K562 (cell line): ENCODE data around the gene DAO. TPM values are rescaled to one million over a fixed set of nuclear protein-coding genes. Genes with fewer than 3 reads are reported as not detected.
A peak's percentile ranks its signal among the peaks of the same experiment; 100 is the strongest.

Experiments used
- ATAC-seq: fragments of 200-7000 bp; cut with Tn5 transposase; 3 replicates; pipeline ENCODE4 v1.9.1; 2020; ENCODE audit warnings: moderate library complexity
- BruUV-seq: library from RNA; stranded (reverse); fragments of 400-500 nt; replicated peaks from 2 replicates; lab custom pipeline; 2021; lab: Mats Ljungman, UMichigan
- CTCF ChIA-PET: fragments of 300-600 bp; formaldehyde crosslinking; extraction: SDS; loops from one replicate; lab custom pipeline; 2021; ENCODE audit warnings: low intra/inter-chr PET ratio; lab: Yijun Ruan, JAX
- POLR2A ChIA-PET: fragments of 300-600, 350-650 bp; sonication (Branson Sonifier 250); formaldehyde crosslinking; extraction: SDS; loops from one replicate; lab custom pipeline; 2021; ENCODE audit warnings: antibody characterized with exemption, inconsistent platforms; lab: Yijun Ruan, JAX
- DNase-seq, 4 experiments: peaks; one replicate each; pipeline versions ENCODE4 v3.0.0 to v3.0.0-alpha.2; 2011 to 2018; ENCODE audit warnings: low spot score in 3 of 4, mixed read lengths in 3 of 4; ENCODE audit errors: extremely low read depth in 1 of 4
- FAIRE-seq: peaks from 2 replicates; lab custom pipeline; 2011; peaks lifted over from hg19 to GRCh38; lab: Jason Lieb, UNC
- H2AFZ ChIP-seq: 2 replicates; pipeline ENCODE4 v1.6.0; 2011; ENCODE audit warnings: low read depth, low read length, control low read depth, inconsistent platforms
- H3K27ac ChIP-seq: fragments of 200-600 bp; 3 replicates; pipeline ENCODE4 v1.8.0; 2011; ENCODE audit warnings: low read depth, mild to moderate bottlenecking, control low read depth, inconsistent platforms, low read length, moderate library complexity, mixed read lengths; ENCODE audit errors: extremely low read depth
- H3K27me3 ChIP-seq, 2 experiments: fragments of 300-600 bp in 1 of 2; 2 replicates in 1 of 2; 3 replicates in 1 of 2; pipeline versions ENCODE4 v1.6.0 to v1.8.0; 2011; ENCODE audit warnings: inconsistent platforms in 2 of 2, low read length in 2 of 2, mild to moderate bottlenecking in 1 of 2, mixed read lengths in 1 of 2, moderate library complexity in 1 of 2; ENCODE audit not compliant: control insufficient read depth in 2 of 2, insufficient read depth in 2 of 2
- H3K36me3 ChIP-seq: fragments of 300-600 bp; 3 replicates; pipeline ENCODE4 v1.8.0; 2011; ENCODE audit warnings: mild to moderate bottlenecking, low read length, inconsistent platforms; ENCODE audit not compliant: control insufficient read depth, insufficient read depth
- H3K4me1 ChIP-seq, 2 experiments: fragments of 200-600 bp in 1 of 2; replicated peaks in 1 of 2; 2 replicates in 1 of 2; 3 replicates in 1 of 2; pipeline versions ENCODE4 v1.5.1 to v1.8.0; 2011; ENCODE audit warnings: inconsistent platforms in 2 of 2, low read length in 2 of 2, mild to moderate bottlenecking in 1 of 2, mixed read lengths in 1 of 2, moderate library complexity in 1 of 2; ENCODE audit not compliant: control insufficient read depth in 2 of 2, insufficient read depth in 2 of 2
- H3K4me2 ChIP-seq: 2 replicates; pipeline ENCODE4 v1.6.1; 2011; ENCODE audit warnings: low read length, control low read depth, inconsistent platforms, mixed read lengths; ENCODE audit not compliant: insufficient read depth
- H3K4me3 ChIP-seq: fragments of 200-600 bp; sonication (generic), shearing (Covaris generic); 2 replicates; pipeline ENCODE4 v1.5.1; 2016; ENCODE audit warnings: control low read depth, inconsistent platforms
- H3K79me2 ChIP-seq: fragments of 200-600 bp; 3 replicates; pipeline ENCODE4 v1.8.0; 2011; ENCODE audit warnings: low read length, inconsistent platforms; ENCODE audit not compliant: control insufficient read depth, insufficient read depth
- H3K9ac ChIP-seq, 2 experiments: 2 replicates each; pipeline versions ENCODE4 v1.6.0 to v1.6.1; 2011; ENCODE audit warnings: low read depth in 2 of 2, low read length in 2 of 2, control low read depth in 1 of 2, inconsistent platforms in 1 of 2, mild to moderate bottlenecking in 1 of 2, mixed read lengths in 1 of 2; ENCODE audit not compliant: insufficient read depth in 1 of 2
- H3K9me1 ChIP-seq: one replicate; pipeline ENCODE4 v1.6.0; 2011; ENCODE audit warnings: inconsistent platforms, mild to moderate bottlenecking, low read length, moderate library complexity; ENCODE audit not compliant: control insufficient read depth, insufficient read depth
- H3K9me3 ChIP-seq: replicated peaks from 2 replicates; pipeline ENCODE4 v1.5.1; 2011; ENCODE audit warnings: low read depth, low read length, inconsistent platforms; ENCODE audit not compliant: control insufficient read depth, insufficient read depth
- H4K20me1 ChIP-seq: replicated peaks from 2 replicates; pipeline ENCODE4 v1.6.1; 2011; ENCODE audit warnings: low read length, inconsistent platforms, mixed read lengths; ENCODE audit not compliant: control insufficient read depth, insufficient read depth
- ARHGAP35 ChIP-seq: fragments of 450-650 bp; IDR thresholded peaks from 2 replicates; pipeline ENCODE4 v1.6.1; 2018; ENCODE audit not compliant: partially characterized antibody
- BACH1 ChIP-seq: fragments of 200-800 bp; sonication (Bioruptor generic); IDR thresholded peaks from 2 replicates; pipeline ENCODE4 v1.6.1; 2016; ENCODE audit warnings: missing genetic modification characterization, missing compliant biosample characterization
- CREB1 ChIP-seq, 2 experiments: sonication (generic) in 1 of 2; formaldehyde crosslinking in 1 of 2; IDR thresholded peaks; 2 replicates each; pipeline versions ENCODE4 v1.6.1 to v1.8.0; 2012 to 2022; ENCODE audit warnings: inconsistent platforms in 1 of 2, mild to moderate bottlenecking in 1 of 2, missing genetic modification reagents in 1 of 2, moderate library complexity in 1 of 2
- GABPB2 ChIP-seq: fragments of 250-450 bp; sonication (Bioruptor Pico); conservative IDR thresholded peaks from 2 replicates; pipeline ENCODE4 v1.5.1; 2021; ENCODE audit warnings: mild to moderate bottlenecking
- HDGF ChIP-seq: fragments of 450-650 bp; IDR thresholded peaks from 2 replicates; pipeline ENCODE4 v1.6.1; 2016
- IRF2 ChIP-seq: sonication (generic); formaldehyde crosslinking; IDR thresholded peaks from 2 replicates; pipeline ENCODE4 v1.8.1; 2022; ENCODE audit warnings: mild to moderate bottlenecking, missing genetic modification reagents
- NCOA1 ChIP-seq: fragments of 450-650 bp; IDR thresholded peaks from 2 replicates; pipeline ENCODE4 v1.6.1; 2016; ENCODE audit warnings: low read depth
- PCBP1 ChIP-seq: fragments of 200-400 bp; formaldehyde crosslinking; IDR thresholded peaks from 2 replicates; pipeline ENCODE4 v1.6.1; 2018; ENCODE audit warnings: mild to moderate bottlenecking, low read depth, low read length; ENCODE audit not compliant: poor library complexity, severe bottlenecking
- RBBP5 ChIP-seq: fragments of 200-600 bp; sonication (generic); IDR thresholded peaks from 2 replicates; pipeline ENCODE4 v1.6.1; 2012; ENCODE audit warnings: borderline replicate concordance, mild to moderate bottlenecking, low read length, control low read depth, inconsistent platforms; ENCODE audit not compliant: insufficient read depth, poor library complexity, severe bottlenecking
- RUNX1 ChIP-seq: sonication (generic); IDR thresholded peaks from 2 replicates; pipeline ENCODE4 v1.6.1; 2016; ENCODE audit warnings: antibody characterized with exemption, low read depth
- ZKSCAN1 ChIP-seq: fragments of 150-350 bp; IDR thresholded peaks from 2 replicates; pipeline ENCODE4 v1.6.1; 2016; ENCODE audit warnings: low read depth, low read length
- ZNF398 ChIP-seq: fragments of 250-450 bp; sonication (Bioruptor Pico); IDR thresholded peaks from 2 replicates; pipeline ENCODE4 v1.8.0; 2021; ENCODE audit warnings: moderate library complexity, mild to moderate bottlenecking, inconsistent platforms
- ZNF695 ChIP-seq: fragments of 450-650 bp; formaldehyde crosslinking; IDR thresholded peaks from 2 replicates; pipeline ENCODE4 v1.4.0; 2020; ENCODE audit warnings: mild to moderate bottlenecking, moderate library complexity
- WGBS: fragments of 100-300 bp; shearing (Covaris generic); methylation state at CpG from one replicate; pipeline ENCODE4 v1.1.6; 2016; ENCODE audit warnings: low coverage, mixed read lengths; ENCODE audit not compliant: insufficient coverage; ENCODE audit errors: missing lambda C conversion rate; 5-methylcytosine and 5-hydroxymethylcytosine counted together
- in situ Hi-C: fragments of 300-500 bp; cut with MboI; formaldehyde crosslinking; loops from 4 replicates; pipeline ENCODE4 v1.15.0; 2018; ENCODE audit warnings: inconsistent platforms, mixed read lengths
- intact Hi-C: fragments of 100-400 bp; cut with micrococcal nuclease; formaldehyde crosslinking; loops from 2 replicates; pipeline ENCODE4 v1.14.2; 2022
- polyA plus RNA-seq, 8 experiments: library from polyadenylated mRNA; depleted of rRNA in 4 of 8; stranded (reverse) in 5 of 8; unstranded in 3 of 8; fragments of >200 nt; fragmentation: Nextera tagmentation in 2 of 8; fragmentation: Illumina TruSeq in 1 of 8; extraction: Ambion mirVana in 2 of 8; extraction: Trizol in 1 of 8; gene quantifications; 2 replicates each; pipeline versions ENCODE4 v1.2.1 to v1.2.3, GENCODE V29; 2011 to 2014; ENCODE audit warnings: inconsistent platforms in 1 of 8, missing spikeins in 1 of 8
- total RNA-seq, 7 experiments: library from RNA; depleted of rRNA in 6 of 7; stranded (reverse); fragments of >200 nt in 6 of 7; fragmentation: Illumina TruSeq in 2 of 7; extraction: Trizol in 2 of 7; gene quantifications; 2 replicates each; pipeline versions ENCODE4 v1.2.1 to v1.2.3, GENCODE V29; 2011 to 2021; ENCODE audit warnings: low replicate concordance in 1 of 7

DAO gene
- total and polyA plus RNA-seq, 9 of the 15 experiments (the other 6 are each of a cell fraction or from before 2014, with no cell fraction given): not detected

DNA sequence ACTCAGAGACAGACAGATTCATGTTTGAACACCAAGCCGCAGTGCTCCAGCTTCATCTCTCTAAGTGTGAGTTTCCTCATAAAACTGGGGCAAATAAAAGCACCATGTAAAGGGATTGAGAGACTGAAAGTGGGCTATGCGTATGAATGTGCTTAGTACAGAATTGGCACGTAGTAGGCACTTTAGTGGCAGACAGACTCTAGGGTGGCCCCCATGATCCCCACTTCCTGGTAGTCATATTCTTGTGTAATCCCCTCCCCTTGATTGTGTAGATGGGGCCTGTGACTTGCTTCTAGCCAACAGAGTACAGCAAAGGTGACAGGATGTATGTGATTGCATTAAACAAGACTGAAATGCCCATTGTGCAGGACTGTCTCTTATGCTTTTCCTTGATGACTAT lies 43.0 kb downstream of the DAO start:
- ChIA-PET CTCF (no interaction called here), POLR2A (no interaction called here)
- H3K27me3 ChIP-seq: peaks cover 0 to 6% of the 10 kb centered on the region in 2 experiments; a peak in 1 of 5 replicates
- intact Hi-C loops: no loop called here
- no peaks in the 10 kb centered on the region for H3K79me2 ChIP-seq
- no peaks in the 10 kb centered on the region for H4K20me1 ChIP-seq
- no peaks in the 10 kb centered on the region for H3K4me1 ChIP-seq
- H3K4me3 ChIP-seq: no peak overlapping the region
- FAIRE-seq: no peak
- no peak overlapping the region for H3K4me2 ChIP-seq
- in situ Hi-C loops: no loop called here
- no TSS peak for BruUV-seq
- no peaks in the 10 kb centered on the region for H3K9me1 ChIP-seq
- ATAC-seq: no peak
- 0 out of 2 replicates have a peak, but pooled peaks cover 1% of the 10 kb centered on the region for H3K9me3 ChIP-seq
- peak; percentile 70; the same call in 1 of the 2 replicates for TF ChIP-seq ZKSCAN1
- no peak for TF ChIP-seq ZNF398 (CRISPR knock-in tag)
- WGBS: 0% methylated on average over 2 of the region's 3 CpGs
- H3K36me3 ChIP-seq: no peaks in the 10 kb centered on the region
- H3K27ac ChIP-seq: no peak overlapping the region
- H2AFZ ChIP-seq: no peak overlapping the region
- H3K9ac ChIP-seq: no peak overlapping the region
- DNase-seq: no peak

- TF ChIP-seq PCBP1 (no peak), BACH1 (tag) (no peak), IRF2 (CRISPR knock-in tag) (no peak), NCOA1 (no peak), HDGF (no peak), GABPB2 (CRISPR knock-in tag) (no peak), CREB1 (IDR thresholded peaks at IDR 0.05) (no peak), CREB1 (CRISPR knock-in tag; IDR thresholded peaks at IDR 0.05) (no peak), RUNX1 (no peak), ARHGAP35 (no peak), RBBP5 (no peak), ZNF695 (CRISPR knock-in tag) (no peak)
- TF ChIP-seq, all 486 proteins: peak for 0
- no peak for ATAC-seq
- Histone ChIP-seq H3K27ac (no peak overlapping the region), H3K9ac (no peak overlapping the region), H3K9me1 (no peaks in the 10 kb centered on the region), H3K4me3 (no peak overlapping the region), H3K4me1 (no peaks in the 10 kb centered on the region), H3K9me3 (no peaks in the 10 kb centered on the region), H3K36me3 (no peaks in the 10 kb centered on the region), H3K79me2 (no peaks in the 10 kb centered on the region), H2AFZ (no peak overlapping the region), H4K20me1 (0 out of 2 replicates have a peak, but pooled peaks cover under 1% of the 10 kb centered on the region), H3K4me2 (no peak overlapping the region), H3K27me3 (peaks cover 9 to 16% of the 10 kb centered on the region in 2 experiments; a peak in 4 of 5 replicates)
- CTCF ChIA-PET: no interaction called here
- FAIRE-seq: no peak
- intact Hi-C loops (no loop called here), in situ Hi-C loops (no loop called here)
- 15% methylated on average over 8 of the region's 8 CpGs for WGBS
- POLR2A ChIA-PET: no interaction called here
- BruUV-seq: no TSS peak
- no peak for DNase-seq
These were observed 48.8 kb downstream of the DAO start for GRCh38 chr12:108928695-108929094.
